Retinal pigment epithelial cell (primary cell): Measurements from ENCODE around the gene ELL2.

Experiments
- DNase-seq: peaks from one replicate; pipeline ENCODE4 v3.0.0-alpha.2; 2010; ENCODE audit warnings: low read depth
- H3K4me3 ChIP-seq: 2 replicates; pipeline ENCODE4 v1.5.1; 2011; ENCODE audit warnings: mild to moderate bottlenecking, low read length, control low read depth, moderate library complexity
- CTCF ChIP-seq: conservative IDR thresholded peaks from 2 replicates; pipeline ENCODE4 v1.5.1; 2011; ENCODE audit warnings: low read depth, low read length, control low read depth, inconsistent platforms

ELL2 gene

DNA sequence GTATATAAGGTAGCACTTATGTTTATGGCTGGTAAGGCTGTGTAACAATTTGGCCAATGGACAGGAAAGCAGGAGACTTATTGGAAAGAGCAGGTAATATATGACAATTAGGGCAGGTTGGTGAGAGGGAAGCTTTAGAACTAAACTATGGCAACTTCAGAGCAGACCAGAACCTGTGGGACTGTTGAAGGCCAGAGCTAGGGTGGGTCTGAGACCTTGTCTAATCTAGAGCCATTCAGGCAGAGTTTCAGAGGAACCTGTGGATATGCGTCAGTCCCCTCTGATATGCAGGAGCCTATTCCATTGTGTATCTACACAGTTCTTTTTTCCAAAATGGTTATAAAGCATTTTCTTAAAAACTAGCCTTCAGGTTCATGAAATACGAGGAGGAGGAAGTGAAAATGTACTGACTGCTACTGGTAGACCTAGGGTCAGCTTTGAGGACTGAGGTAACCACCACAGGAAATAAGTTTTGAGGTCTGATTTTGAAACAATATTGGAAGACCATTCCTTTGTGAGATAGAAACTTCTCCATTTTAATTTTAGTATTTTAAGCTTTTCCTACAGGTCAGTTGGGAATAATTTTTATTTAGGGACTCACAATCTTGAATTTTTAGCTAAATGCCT, 37.6 kb downstream of the ELL2 start:
- no peak overlapping the region for H3K4me3 ChIP-seq
- DNase-seq, result no peak
- no peak for TF ChIP-seq CTCF

- no peak overlapping the region for H3K4me3 ChIP-seq
- TF ChIP-seq CTCF, result no peak
- no peak for DNase-seq
These were observed 38.9 kb downstream of the ELL2 start for GRCh38 chr5:95922798-95923197.

DNA sequence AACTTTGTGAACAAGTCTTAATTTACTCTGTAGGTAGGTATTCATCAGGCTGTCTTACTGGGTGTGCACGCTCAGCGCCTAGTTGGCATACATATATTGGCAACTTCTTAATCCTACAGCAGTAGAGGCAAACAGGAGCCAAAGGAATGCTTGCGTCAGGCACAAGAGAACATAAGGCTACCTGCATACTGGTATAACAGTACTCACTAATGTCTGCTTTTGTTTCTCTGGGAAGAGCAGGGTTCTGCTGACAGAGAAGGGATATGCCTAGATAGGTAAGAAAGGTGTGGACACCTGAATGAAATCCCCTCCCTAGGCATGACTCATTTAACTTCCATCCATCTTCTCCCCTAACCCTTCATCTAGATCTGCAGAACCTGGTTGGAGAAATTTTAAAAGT, 40.1 kb downstream of the ELL2 start:
- no peak overlapping the region for H3K4me3 ChIP-seq
- no peak for DNase-seq
- no peak for TF ChIP-seq CTCF

DNA sequence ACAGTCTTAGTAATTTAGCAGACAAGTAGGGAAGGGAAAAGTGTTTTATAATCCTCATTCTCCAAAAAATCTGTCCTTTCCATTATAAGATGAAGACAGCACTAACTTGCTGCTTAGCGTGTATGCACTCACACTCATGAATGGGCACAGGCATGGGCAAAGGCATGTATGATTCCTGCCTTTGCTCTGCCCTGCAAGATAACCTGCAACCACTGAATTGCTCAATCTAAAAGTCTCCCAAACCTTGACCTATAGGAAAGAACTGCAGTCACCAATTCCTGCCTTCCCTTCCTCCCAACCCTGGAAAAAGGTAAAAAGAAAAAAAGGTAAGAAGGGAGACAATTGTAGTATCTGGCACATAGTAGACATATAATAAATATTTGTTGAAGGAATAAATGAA, 40.8 kb downstream of the ELL2 start:
- no peak for TF ChIP-seq CTCF
- no peak overlapping the region for H3K4me3 ChIP-seq
- DNase-seq, result no peak

DNA sequence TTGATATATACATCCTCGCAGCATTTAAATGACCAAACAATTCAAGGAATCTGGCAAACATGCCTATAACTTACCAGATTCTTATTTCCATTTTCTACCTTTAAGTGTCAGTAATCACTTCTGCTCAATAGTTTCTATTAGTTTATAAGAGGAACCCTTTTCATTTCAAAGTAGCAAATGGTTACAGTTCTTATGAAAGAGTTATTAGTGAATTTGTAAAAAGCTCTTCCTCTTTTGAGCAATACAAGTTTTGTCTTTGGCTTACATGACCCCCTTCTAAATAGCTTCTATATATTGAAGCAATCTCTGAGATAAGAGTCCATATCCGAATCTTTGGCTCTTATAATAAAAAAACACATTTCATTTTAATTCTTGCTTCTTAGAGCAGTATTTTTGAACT, 42.0 kb downstream of the ELL2 start:
- no peak overlapping the region for H3K4me3 ChIP-seq
- no peak for DNase-seq
- no peak for TF ChIP-seq CTCF

- H3K4me3 ChIP-seq, result no peak overlapping the region
- no peak for DNase-seq
- TF ChIP-seq CTCF, result no peak
These were observed 43.1 kb downstream of the ELL2 start for GRCh38 chr5:95918421-95919006.

DNA sequence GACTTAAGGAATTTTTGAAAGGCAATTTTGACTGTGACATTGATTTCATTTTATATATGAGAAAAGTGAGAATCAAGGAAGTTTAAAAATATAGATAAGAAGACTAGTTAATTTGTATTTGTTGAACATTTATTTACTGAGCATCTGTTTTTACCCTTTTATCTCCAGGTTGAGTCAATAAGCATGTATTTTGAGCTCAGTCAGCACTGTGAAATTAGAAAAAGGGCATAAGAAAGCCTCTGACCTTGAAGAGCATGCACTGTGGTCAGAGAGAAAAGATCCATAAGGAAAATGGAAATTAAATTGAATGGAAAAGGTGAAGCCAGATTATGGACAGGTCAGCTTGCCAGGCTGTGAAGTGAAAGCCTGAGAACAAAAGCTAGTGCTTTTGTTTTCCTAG, 44.4 kb downstream of the ELL2 start:
- DNase-seq, result no peak
- H3K4me3 ChIP-seq, result no peak overlapping the region
- TF ChIP-seq CTCF, result no peak
